G401 (cell line): ENCODE results near the gene SRRM3. TPM values are rescaled to one million over a fixed set of nuclear protein-coding genes. Genes with fewer than 3 reads are reported as not detected.
A peak's percentile ranks its signal among the peaks of the same experiment; 100 is the strongest.
"Not testable (repeated sequence)": the region's sequence is repeated elsewhere in the genome, so short reads cannot be mapped to it uniquely, and the experiment has no call there.

Source experiments
- DNase-seq: peaks from one replicate; pipeline ENCODE4 v3.0.0-alpha.2; 2015; ENCODE audit warnings: low spot score
- in situ Hi-C: cut with HindIII; loops from 2 replicates; pipeline ENCODE4 v1.10.0; 2016; ENCODE audit warnings: low sequenced_read_pairs, mixed read lengths
- total RNA-seq: library from RNA; depleted of rRNA; stranded (reverse); fragments of >200 nt; shearing (Covaris generic); gene quantifications from 2 replicates; pipeline ENCODE4 v1.2.3, GENCODE V29; 2014

Gene SRRM3
- total RNA-seq, 1 experiment from 2014 or later = 8.5 TPM

DNA sequence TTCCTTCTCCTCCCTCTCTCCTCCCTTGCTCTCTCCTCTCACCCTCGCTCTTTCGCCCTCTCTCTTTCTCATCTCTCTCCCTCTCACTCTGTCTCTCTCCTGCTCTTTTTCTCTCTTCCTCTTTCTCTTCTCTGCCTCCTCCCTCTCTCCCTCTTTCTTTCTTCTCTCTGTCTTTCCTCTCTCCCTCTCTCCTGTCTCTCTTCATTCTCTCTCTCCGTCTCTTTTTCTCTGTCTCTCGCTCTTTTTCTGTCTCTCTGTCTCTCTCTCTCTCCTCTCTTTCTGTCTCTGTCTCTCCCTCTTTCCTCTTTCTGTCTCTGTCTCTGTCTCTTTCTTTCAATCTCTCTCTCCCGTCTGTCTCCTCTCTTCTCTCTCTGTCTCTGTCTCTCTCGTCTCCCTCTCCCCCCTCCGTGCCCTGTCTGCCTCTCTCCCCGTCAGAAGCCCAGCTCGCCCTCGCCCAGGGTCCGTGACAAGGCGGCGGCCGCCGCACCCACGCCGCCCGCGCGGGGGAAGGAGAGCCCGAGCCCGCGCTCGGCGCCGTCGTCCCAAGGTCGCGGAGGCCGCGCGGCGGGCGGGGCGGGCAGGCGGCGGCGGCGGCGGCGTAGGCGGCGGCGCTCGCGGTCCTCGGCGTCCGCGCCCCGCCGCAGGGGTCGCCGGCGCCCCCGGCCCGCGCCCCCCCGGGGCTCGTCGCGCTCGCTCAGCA is 79.5 kb downstream of the SRRM3 start:
- DNase-seq = no peak
- in situ Hi-C loops = no loop called here

DNA sequence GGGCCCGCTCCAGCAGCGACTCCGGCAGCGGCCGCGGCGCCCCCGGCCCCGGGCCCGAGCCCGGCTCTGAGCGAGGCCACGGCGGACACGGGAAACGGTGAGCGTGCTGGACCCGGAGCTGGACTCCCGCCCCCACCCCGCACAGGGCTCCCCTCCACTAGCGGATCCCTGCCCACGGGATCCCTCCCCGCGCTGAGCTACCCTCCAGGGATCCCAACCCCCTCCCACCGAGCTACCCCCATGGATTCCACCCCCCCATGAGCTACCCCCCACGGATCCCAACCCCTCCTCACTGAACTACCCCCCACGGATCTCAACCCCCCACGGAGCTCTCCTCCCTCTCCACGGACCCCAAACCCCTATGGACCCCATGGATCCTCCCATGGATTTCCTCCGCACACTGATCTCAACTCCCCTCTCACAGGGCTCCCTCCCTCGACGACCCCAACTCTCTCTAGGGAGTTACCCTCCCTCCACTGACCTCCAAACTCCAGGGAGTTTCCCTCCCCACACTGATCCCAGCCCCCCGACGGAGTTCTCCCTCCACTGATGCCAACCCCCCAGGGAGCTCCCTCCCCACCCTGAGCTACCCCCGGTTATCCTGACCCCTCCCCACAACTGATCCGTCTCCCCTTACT is 80.1 kb downstream of the SRRM3 start:
- no peak for DNase-seq
- in situ Hi-C loops = no loop called here

DNA sequence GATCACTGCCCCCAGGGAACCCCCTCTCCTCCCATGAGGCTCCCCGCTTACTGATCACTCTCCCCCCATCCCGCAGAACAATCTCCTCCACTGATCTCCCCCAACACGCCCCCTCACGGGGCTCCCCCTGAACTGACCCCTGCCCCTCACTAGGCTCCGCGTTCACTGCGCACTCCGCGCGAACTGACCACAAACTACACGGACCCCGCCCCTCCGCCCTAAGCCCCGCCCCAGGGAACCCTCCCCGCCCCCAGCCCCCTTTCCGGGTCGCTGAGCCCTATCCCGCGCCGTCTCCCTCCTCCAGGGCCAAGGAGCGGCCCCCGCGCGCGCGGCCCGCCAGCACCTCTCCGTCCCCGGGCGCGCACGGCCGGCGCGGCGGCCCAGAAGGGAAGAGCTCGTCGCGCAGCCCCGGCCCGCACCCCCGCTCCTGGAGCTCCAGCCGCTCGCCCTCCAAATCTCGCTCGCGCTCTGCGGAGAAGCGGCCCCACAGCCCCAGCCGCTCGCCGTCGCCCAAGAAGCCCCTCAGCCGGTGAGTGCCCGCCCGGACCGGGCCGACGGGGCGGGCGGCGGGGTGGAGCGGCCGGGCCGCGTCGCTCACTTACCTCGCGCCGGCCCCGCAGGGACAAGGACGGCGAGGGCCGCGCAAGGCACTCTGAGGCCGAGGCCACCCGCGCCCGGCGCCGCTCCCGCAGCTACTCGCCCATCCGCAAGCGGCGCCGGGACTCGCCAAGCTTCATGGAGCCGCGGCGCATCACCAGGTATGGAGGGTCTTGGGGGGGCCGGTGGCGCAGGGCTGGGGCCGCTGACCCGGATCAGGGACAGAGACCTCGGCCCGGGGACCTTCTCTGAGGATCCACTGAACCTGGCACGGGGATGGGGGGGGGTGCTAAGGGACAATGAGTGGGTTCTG is 80.9 kb downstream of the SRRM3 start:
- in situ Hi-C loops = no loop called here
- no peak for DNase-seq

DNA sequence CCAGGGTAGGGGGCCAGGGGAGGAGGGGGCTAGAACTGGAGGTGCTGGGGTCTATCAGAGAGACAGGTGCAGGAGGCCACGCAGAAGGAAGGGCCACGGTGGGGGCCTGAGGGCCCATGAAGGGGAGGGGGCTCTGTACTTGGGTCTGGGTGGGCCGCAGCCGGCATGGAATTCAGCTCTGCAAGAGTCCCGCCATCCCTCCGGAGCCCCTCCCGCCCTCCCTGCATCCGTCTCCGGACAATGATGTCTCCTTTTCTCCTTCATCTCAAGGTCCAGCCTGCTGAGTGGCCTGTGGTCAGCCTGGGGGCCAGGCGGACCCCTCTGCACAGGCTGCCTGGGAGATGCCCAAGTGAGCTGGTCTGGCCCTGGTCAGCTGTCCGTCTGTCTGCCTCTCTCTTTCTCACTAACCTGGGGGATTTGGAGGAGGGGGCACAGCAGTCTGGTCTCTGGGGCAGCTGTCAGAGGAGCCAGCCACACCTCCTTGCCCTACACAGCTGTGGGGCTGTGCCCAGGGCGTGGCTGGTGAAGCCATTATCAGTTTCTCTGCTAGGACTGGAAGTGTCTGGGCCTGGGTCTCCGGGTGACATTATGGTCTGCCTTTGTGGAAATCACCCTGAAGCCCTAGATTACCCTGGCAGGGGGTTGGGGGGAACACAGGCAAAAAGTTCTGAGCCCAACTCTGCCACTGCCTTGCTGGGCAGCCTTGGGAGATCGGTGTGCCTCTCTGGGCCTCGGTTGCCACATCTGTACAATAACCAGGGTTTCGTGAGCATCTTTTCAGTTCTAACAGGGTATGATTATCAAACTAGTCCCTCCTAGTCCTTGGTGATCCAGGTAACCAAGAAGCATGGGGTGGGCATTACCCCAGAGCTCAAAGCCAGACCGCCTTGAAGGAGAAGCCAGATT is 81.8 kb downstream of the SRRM3 start:
- in situ Hi-C loops = no loop called here
- no peak for DNase-seq

DNA sequence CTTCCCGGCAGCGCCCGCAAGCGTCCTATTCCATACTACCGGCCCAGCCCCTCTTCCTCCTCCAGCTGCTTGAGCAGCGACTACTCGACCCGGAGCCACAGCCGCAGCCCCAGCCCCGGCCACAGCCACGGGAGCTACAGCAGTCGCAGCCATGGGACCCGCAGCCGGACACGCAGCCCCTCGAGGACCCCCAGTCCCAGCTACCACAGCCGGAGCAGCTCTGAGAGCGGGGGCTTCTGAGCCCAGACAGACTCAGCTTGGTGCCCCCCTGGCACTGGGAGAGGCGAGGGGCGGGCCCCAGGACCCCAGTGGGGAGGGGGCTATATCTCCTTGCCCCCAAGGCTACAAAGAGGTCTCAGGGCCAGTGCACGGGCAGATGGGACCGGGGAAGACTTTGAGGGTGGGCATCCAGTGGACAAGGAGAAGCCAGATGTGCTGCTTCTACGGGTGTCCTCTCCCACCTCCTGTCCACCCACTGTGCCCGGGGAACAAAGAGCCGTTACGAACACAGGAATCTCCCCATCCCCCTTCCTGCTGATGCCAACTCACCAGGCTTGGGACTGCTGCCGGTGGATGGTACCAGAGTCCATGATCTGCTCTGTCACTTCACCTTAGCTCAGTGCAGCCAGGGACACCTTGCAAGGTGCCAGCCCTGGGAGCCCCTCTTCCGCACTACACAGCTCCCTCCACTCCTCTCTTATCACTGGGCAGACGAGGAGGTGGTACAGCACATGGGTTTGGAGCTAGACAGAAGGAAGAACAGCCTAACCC is 84.1 kb downstream of the SRRM3 start:
- in situ Hi-C loops = no loop called here
- no peak for DNase-seq

DNA sequence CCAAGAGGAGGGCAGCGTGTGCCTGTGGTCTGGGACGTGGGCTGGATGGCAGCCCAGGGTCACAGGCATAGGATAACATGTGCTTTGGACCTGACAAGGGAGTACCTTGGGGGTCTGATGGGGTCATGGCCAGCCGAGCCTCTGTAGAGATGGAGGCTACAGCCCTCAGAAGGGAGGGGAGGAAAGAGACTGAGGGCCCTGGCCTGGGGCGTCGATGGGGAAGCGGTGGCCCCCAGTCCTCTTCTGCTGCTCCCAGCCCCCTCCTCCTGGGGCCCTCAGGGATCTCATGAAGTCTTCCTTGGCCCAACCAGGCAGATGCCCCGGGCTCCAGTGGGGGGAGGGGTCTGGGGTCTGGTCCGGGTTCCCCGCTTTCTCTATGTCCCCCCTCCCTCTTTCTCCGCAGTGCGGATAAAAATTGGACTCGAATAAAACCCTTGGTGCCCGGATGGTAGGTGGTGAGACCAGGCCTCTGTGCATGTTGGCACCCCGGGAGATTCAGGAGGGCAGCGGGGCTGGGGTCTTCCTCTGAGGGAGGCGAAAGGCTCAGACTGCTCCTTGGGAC is 85.2 kb downstream of the SRRM3 start:
- no peak for DNase-seq
- in situ Hi-C loops = no loop called here

DNA sequence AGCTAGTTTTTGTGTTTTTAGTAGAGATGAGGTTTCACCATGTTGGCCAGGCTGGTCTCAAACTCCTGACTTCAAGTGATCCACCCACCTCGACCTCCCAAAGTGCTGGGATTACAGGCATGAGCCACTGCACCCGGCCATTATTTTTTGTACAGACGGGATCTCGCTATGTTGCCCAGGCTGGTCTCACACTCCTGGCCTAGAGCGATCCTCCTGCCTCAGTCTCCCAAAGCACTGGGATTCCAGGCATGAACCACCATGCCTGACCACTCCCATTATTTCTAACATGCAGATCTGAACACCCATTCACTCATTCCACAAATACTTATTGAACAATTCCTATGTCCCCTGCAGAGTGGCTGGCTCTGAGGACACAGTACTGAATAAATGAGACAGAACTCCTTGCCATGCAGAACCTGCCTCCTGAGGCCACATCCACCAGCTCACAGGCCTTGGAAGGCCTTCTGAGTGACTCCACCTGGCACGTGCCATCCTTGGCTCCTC is 89.2 kb downstream of the SRRM3 start:
- DNase-seq, in situ Hi-C loops: not testable (repeated sequence)

DNA sequence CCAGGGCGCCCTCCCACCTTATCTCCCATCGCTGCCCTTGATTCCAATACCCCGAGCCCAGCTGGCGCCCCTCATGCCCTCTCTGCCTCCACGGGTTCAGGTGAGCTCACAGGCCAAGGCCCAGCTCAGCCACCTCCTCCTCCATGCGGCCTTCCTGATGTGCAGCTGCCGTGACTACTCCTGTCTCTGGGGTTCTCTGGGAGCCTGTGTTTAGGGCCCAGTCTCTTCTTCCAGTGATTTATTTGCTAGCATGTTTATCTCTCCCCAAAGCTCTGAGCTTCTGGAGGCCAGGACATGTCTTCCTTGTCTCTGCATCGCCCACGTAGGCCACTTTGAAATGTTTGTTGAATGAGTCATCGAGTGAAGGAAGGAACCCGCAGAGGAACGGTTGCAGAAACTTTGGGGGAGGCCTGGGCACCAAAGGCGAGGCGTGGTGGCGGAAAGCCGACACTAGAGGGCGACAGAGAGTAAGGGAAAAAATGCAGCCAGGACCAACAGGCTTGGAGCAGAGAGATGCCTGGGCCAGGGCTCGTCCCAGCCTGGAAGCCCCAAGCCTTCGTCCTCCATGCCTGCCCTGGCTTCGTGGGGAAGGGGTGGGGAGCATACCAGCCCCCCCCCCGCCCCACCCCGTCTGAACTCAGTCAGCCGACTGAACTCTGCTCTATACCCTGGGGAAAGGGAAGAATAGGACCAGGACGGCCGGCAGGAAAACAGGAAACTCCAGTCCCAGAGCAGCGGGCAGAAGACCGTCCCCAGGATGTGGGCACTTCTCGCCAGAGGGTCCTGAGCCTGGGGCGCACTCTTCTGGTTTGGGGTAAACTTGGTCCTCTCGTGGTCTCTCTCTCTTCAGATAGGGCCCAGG is 89.9 kb downstream of the SRRM3 start:
- in situ Hi-C loops = no loop called here
- DNase-seq = peak; percentile 89

DNA sequence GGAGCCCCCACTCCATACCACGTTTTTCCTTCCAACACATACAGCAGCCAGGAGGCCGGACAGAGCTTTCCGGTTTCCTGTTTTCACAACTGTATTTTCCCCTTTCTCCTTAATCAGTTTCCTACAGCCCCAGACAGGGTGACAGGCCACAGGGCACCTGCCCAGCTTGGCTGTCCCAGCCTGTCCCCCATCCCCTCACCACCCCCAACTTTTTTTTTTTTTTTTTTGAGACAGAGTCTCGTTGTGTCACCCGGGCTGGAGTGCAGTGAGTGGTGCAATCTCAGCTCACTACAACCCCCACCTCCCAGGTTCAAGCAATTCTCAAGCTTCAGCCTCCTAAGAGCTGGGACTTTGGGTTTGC is 90.5 kb downstream of the SRRM3 start:
- no peak for DNase-seq
- in situ Hi-C loops = no loop called here

DNA sequence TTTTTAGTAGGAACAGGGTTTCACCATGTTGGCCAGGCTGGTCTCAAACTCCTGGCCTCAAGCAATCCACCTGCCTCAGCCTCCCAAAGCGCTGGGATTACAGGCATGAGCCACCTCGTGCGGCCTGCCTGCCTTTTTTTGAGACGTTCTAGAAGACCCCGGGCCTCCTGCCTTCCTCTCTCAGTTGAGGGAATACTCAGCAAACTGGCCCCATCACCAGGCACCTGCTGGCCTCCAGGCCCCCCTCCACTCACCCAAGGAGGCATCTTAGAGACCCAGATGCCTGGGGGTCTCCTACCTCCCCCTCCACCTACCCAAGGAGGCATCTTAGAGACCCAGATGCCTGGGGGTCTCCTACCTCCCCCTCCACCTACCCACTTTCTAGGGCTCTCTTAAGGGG is 91.2 kb downstream of the SRRM3 start:
- DNase-seq, in situ Hi-C loops: not testable (repeated sequence)

DNA sequence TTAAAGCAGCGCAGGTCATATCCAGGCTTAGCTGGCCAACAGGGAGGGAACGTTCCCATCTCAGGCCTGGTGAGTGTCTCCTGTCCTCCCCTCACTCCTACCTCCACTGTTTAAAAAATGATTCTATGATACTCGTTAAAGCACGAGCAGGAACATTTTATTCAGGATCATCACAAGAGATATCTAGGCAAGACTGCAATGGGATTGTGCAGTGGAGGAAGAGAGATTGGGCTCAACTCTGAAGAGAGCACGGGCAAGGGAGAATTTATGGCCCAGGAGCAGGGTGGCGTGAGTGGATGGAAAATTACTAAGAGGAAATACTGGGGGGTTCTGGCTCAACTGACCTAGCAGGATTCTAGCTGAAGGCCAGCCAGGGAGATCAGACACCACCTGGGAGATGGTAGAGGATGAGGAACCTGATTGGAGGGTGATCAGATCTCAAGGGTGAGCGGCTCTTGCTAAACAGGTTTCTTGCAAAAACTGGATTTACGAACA is 91.8 kb downstream of the SRRM3 start:
- no peak for DNase-seq
- in situ Hi-C loops = no loop called here

DNA sequence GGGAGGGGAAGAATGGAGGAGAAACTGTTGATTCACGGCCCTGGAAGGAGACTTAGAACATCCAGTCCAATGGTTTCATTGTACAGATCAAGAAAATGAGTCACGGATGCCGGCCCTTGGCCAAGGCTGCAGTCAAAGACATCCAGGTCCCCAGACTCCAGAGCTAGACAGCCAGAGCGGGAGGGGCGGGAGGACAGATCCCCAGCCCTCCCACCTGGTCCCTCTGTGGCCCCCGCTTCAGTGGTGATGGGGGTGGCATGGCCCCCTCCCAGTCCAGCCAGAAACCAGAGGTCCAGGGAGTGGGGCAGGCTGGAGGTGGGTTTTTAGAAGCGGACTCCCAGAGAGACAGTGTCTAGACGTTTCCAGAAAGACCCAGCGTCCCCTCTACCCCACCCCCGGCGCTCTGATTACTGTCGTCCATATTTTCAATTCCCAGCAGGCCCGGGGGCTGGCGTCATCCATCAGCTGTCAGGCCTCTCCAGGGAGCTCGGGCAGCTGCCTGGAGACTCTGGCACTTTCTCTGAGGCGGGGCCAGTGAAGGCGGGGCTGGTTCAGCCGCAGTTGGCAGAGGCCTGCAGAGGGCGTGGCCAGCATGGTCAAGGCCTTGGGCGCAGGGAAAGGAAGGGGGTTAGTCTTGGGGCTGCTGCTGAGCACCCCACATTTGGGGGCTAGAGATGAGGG is 92.8 kb downstream of the SRRM3 start:
- DNase-seq = peak; percentile 71
- in situ Hi-C loops = no loop called here

DNA sequence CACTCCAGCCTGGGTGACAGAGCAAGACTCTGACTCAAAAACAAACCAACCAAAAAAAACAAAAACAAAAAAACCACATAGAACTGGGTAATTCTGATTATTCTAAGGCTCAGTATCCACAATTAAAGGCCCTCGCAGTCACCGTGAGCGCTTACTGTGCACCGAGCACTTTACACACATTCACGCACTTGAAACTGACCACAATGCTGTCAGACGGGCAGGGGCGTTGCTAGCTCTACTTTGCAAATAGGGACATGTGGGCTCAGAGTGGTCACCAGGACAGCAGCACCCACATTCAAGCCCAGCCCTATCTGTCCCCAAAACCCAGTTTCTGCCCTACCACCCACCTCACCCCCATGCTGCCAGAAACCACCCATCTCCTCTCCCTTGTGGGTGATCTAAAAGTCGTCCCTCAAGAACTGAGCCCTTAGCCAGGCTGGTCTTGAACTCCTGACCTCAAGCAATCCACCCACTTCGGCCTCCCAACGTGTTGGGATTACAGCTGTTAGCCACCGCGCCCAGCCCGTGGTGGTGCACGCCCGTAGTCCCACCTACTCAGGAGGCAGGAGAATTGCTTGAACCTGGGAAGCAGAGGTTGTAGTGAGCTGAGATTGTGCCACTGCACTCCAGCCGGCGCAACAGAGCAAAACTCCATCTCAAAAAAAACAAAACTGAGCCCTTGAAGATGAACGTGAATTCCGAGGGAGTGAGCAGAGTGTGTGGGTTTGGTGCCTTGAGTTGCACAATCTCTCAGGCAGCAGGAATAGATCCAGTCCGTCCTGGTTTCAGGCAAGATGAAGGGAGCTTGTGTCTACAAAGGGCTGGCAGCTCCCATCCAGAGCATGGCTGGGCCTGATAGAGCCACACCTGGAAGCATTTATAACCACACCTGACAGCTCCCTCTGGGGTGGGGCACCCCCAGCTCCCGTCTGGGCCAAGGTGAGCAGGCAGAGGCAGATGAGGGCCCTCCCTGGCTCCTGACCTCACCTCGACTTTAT is 95.3 kb downstream of the SRRM3 start:
- in situ Hi-C loops = no loop called here
- no peak for DNase-seq

DNA sequence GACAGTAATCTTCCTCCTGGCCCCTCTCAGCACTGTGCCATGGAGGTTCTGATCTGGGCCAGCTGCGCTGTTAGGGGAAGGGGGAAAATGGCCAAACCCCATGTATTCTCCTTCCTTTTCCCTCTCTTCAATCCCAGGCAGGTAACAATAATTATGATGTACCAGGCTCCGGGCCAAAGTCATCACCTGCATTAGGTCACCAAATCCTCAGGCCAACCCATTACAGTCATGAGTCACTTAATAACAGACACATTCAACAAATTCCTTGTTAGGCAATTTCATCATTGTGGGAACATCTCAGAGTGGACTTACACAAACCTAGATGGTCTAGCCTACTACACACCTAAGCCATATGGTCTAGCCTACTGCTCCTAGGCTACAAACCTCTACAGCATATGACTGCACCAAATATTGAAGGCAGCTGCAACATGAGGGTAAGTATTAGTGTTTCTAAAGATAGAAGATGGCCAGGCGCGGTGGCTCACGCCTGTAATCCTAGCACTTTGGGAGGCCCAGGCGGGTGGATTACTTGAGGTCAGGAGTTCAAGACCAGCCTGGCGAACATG is 98.6 kb downstream of the SRRM3 start:
- DNase-seq = no peak
- in situ Hi-C loops = loop anchor here (10.0 kb wide), 1 partner anchor 95 kb away; the partner anchor contains the start of gene SRRM3

DNA sequence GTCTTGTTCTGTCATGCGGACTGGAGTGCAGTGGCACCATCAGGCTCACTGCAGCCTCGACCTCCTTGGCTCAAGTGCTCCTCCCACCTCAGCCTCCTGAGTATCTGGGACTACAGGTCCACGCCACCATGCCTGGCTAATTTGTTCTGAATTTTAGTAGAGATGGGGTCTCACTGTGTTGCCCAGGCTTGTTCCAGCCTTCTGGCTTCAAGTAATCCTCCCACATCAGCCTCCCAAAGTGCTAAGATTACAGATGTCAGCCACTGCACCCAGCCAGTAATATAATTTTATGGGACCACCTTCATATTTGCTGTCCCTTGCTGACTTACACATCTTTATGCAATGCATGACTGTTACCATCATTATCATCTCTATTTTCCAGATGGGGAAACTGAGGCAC is 99.3 kb downstream of the SRRM3 start:
- DNase-seq = no peak
- in situ Hi-C loops = loop anchor here (10.0 kb wide), 1 partner anchor 96 kb away; the partner anchor contains the start of gene SRRM3
